H1 (cell line): ENCODE measurements around the gene DYNLT3. TPM values are rescaled to one million over a fixed set of nuclear protein-coding genes. Genes with fewer than 3 reads are reported as not detected.
A peak's percentile ranks its signal among the peaks of the same experiment; 100 is the strongest.

ENCODE experiments used
- CTCF ChIA-PET: fragments of 300-600 bp; sonication (Branson Sonifier 250); formaldehyde crosslinking; loops from one replicate; lab custom pipeline; 2021; ENCODE audit not compliant: partially characterized antibody; lab: Charles Lee
- POLR2A ChIA-PET: fragments of 300-600 bp; sonication (Branson Sonifier 250); formaldehyde crosslinking; loops from one replicate; lab custom pipeline; 2021; ENCODE audit warnings: inconsistent platforms; ENCODE audit not compliant: partially characterized antibody; lab: Charles Lee
- DNase-seq, 2 experiments: peaks; one replicate each; pipeline versions ENCODE4 v3.0.0 to v3.0.0-alpha.2; 2010 to 2022; ENCODE audit warnings: low spot score in 2 of 2, low read depth in 1 of 2, mixed read lengths in 1 of 2
- FAIRE-seq: peaks from 2 replicates; lab custom pipeline; 2011; peaks lifted over from hg19 to GRCh38; lab: Jason Lieb, UNC
- H2AFZ ChIP-seq: 2 replicates; pipeline ENCODE4 v1.8.1; 2012; ENCODE audit warnings: low read length, inconsistent platforms
- H2AK5ac ChIP-seq: 2 replicates; pipeline ENCODE4 v1.6.1; 2013; ENCODE audit warnings: low read depth, low read length
- H2BK120ac ChIP-seq: replicated peaks from 2 replicates; pipeline ENCODE3; 2013; ENCODE audit warnings: low read depth, low read length, inconsistent platforms
- H2BK12ac ChIP-seq: 2 replicates; pipeline ENCODE4 v1.6.1; 2013; ENCODE audit warnings: low read depth, low read length
- H2BK15ac ChIP-seq: 2 replicates; pipeline ENCODE4 v1.6.1; 2013; ENCODE audit warnings: low read length
- H2BK20ac ChIP-seq: 2 replicates; pipeline ENCODE4 v1.6.1; 2013; ENCODE audit warnings: low read length
- H2BK5ac ChIP-seq: 2 replicates; pipeline ENCODE4 v1.6.1; 2013; ENCODE audit warnings: low read depth, low read length
- H3K14ac ChIP-seq: 2 replicates; pipeline ENCODE4 v1.6.1; 2013; ENCODE audit warnings: inconsistent platforms; ENCODE audit not compliant: insufficient read length
- H3K18ac ChIP-seq: 2 replicates; pipeline ENCODE4 v1.6.1; 2013; ENCODE audit warnings: low read length; ENCODE audit errors: extremely low read depth
- H3K23ac ChIP-seq: 2 replicates; pipeline ENCODE4 v1.6.1; 2013; ENCODE audit warnings: inconsistent platforms; ENCODE audit not compliant: insufficient read length
- H3K23me2 ChIP-seq: 2 replicates; pipeline ENCODE4 v1.6.1; 2013; ENCODE audit warnings: low read depth, low read length
- H3K27ac ChIP-seq: 2 replicates; pipeline ENCODE4 v1.6.1; 2011; ENCODE audit warnings: low read depth, low read length, inconsistent platforms
- H3K27me3 ChIP-seq, 4 experiments: replicated peaks in 1 of 4; 1 replicate in 1 of 4; 2 replicates in 3 of 4; pipeline versions ENCODE4 v1.6.1 to v1.8.1; 2011 to 2013; ENCODE audit warnings: low read length in 3 of 4, mild to moderate bottlenecking in 3 of 4, inconsistent platforms in 2 of 4, mixed read lengths in 2 of 4, moderate library complexity in 1 of 4; ENCODE audit not compliant: control insufficient read depth in 3 of 4, insufficient read depth in 3 of 4; ENCODE audit errors: extremely low read depth in 1 of 4
- H3K36me3 ChIP-seq, 4 experiments: 2 replicates each; pipeline versions ENCODE4 v1.6.1 to v1.8.1; 2011 to 2013; ENCODE audit warnings: mild to moderate bottlenecking in 4 of 4, low read length in 3 of 4, moderate library complexity in 2 of 4, control low read depth in 1 of 4, inconsistent platforms in 1 of 4; ENCODE audit not compliant: insufficient read depth in 4 of 4, control insufficient read depth in 2 of 4
- H3K4ac ChIP-seq: replicated peaks from 2 replicates; pipeline ENCODE3; 2013; ENCODE audit warnings: low read length, low read depth, mixed read lengths, inconsistent platforms; ENCODE audit not compliant: insufficient read length
- H3K4me1 ChIP-seq, 4 experiments: replicated peaks in 1 of 4; 1 replicate in 1 of 4; 2 replicates in 3 of 4; pipeline versions ENCODE4 v1.6.1 to v1.8.1; 2011 to 2013; ENCODE audit warnings: low read length in 3 of 4, inconsistent platforms in 2 of 4, mixed read lengths in 1 of 4; ENCODE audit not compliant: insufficient read depth in 4 of 4, control insufficient read depth in 3 of 4
- H3K4me2 ChIP-seq, 2 experiments: 2 replicates each; pipeline versions ENCODE4 v1.6.1 to v1.8.1; 2011 to 2013; ENCODE audit warnings: low read depth in 2 of 2, low read length in 2 of 2, control low read depth in 1 of 2, inconsistent platforms in 1 of 2, mild to moderate bottlenecking in 1 of 2; ENCODE audit not compliant: insufficient read depth in 1 of 2
- H3K4me3 ChIP-seq, 4 experiments: fragments of 200-600, 300-600 bp in 1 of 4; sonication (generic), shearing (Covaris generic), sonication (Bioruptor Twin) in 1 of 4; 2 replicates each; pipeline versions ENCODE4 v1.5.1 to v1.8.1; 2011 to 2016; ENCODE audit warnings: low read length in 4 of 4, low read depth in 3 of 4, control low read depth in 2 of 4, inconsistent platforms in 2 of 4, mild to moderate bottlenecking in 2 of 4, mixed read lengths in 1 of 4, moderate library complexity in 1 of 4; ENCODE audit not compliant: insufficient read depth in 2 of 4; ENCODE audit errors: extremely low read depth in 1 of 4
- H3K56ac ChIP-seq: replicated peaks from 2 replicates; pipeline ENCODE3; 2013; ENCODE audit warnings: low read depth, mild to moderate bottlenecking, mixed read lengths, low read length, inconsistent platforms; ENCODE audit not compliant: insufficient read length
- H3K79me1 ChIP-seq: 2 replicates; pipeline ENCODE4 v1.6.1; 2013; ENCODE audit warnings: low read depth, low read length, control low read depth
- H3K79me2 ChIP-seq, 2 experiments: 2 replicates each; pipeline versions ENCODE4 v1.6.1 to v1.8.1; 2012 to 2013; ENCODE audit warnings: low read length in 2 of 2, mild to moderate bottlenecking in 2 of 2, inconsistent platforms in 1 of 2; ENCODE audit not compliant: insufficient read depth in 2 of 2, control insufficient read depth in 1 of 2
- H3K9ac ChIP-seq, 4 experiments: replicated peaks in 1 of 4; 1 replicate in 1 of 4; 2 replicates in 3 of 4; pipeline versions ENCODE4 v1.6.1 to v1.8.1; 2011 to 2013; ENCODE audit warnings: low read depth in 3 of 4, low read length in 3 of 4, control low read depth in 2 of 4, mild to moderate bottlenecking in 2 of 4, moderate library complexity in 2 of 4, inconsistent platforms in 1 of 4; ENCODE audit errors: extremely low read depth in 1 of 4
- H3K9me3 ChIP-seq, 2 experiments: 2 replicates each; pipeline versions ENCODE4 v1.6.1 to v1.8.1; 2012 to 2013; ENCODE audit warnings: mild to moderate bottlenecking in 2 of 2, moderate library complexity in 2 of 2, control low read depth in 1 of 2, inconsistent platforms in 1 of 2, low read depth in 1 of 2, low read length in 1 of 2, mixed read lengths in 1 of 2; ENCODE audit not compliant: insufficient read depth in 2 of 2
- H4K20me1 ChIP-seq, 2 experiments: replicated peaks in 1 of 2; 2 replicates each; pipeline versions ENCODE3 to v1.8.1; 2011 to 2013; ENCODE audit warnings: inconsistent platforms in 2 of 2, low read length in 2 of 2, mild to moderate bottlenecking in 1 of 2; ENCODE audit not compliant: insufficient read depth in 2 of 2, control insufficient read depth in 1 of 2
- H4K5ac ChIP-seq: 2 replicates; pipeline ENCODE4 v1.6.1; 2013; ENCODE audit warnings: low read length, low read depth, mixed read lengths, inconsistent platforms; ENCODE audit not compliant: insufficient read length
- H4K8ac ChIP-seq: 2 replicates; pipeline ENCODE4 v1.8.0; 2013; ENCODE audit warnings: mild to moderate bottlenecking, moderate library complexity, low read length, inconsistent platforms; ENCODE audit not compliant: insufficient read depth; ENCODE audit errors: extremely low read depth
- H4K91ac ChIP-seq: replicated peaks from 2 replicates; pipeline ENCODE3; 2013; ENCODE audit warnings: low read length, mixed read lengths, inconsistent platforms; ENCODE audit not compliant: insufficient read length
- MAFK ChIP-seq: IDR thresholded peaks from 2 replicates; pipeline ENCODE4 v1.6.1; 2012; ENCODE audit warnings: low read depth, mild to moderate bottlenecking, improper control_type of control experiment, low read length
- POU5F1 ChIP-seq: IDR thresholded peaks from 2 replicates; pipeline ENCODE4 v1.6.1; 2011; ENCODE audit warnings: low read depth, mild to moderate bottlenecking, low read length, moderate library complexity
- SIN3A ChIP-seq, 2 experiments: IDR thresholded peaks in 1 of 2; conservative IDR thresholded peaks in 1 of 2; 2 replicates each; pipeline ENCODE4 v1.6.1; 2011 to 2012; ENCODE audit warnings: low read length in 2 of 2, improper control_type of control experiment in 1 of 2, low read depth in 1 of 2, mild to moderate bottlenecking in 1 of 2
- WGBS, 2 experiments: shearing (Covaris generic) in 1 of 2; methylation state at CpG; one replicate each; pipeline versions ENCODE4 v1.1.6 to v1.1.7; 2013 to 2015; ENCODE audit warnings: low lambda C conversion rate in 2 of 2, mixed read lengths in 2 of 2, inconsistent platforms in 1 of 2, low coverage in 1 of 2, missing lambda C conversion rate in 1 of 2; ENCODE audit not compliant: insufficient replicate concordance in 2 of 2, insufficient coverage in 1 of 2, insufficient read length in 1 of 2; ENCODE audit errors: extremely low coverage in 1 of 2, missing lambda C conversion rate in 1 of 2; 5-methylcytosine and 5-hydroxymethylcytosine counted together
- polyA plus RNA-seq, 7 experiments: library from polyadenylated mRNA; depleted of rRNA in 3 of 7; stranded (reverse) in 5 of 7; unstranded in 2 of 7; fragments of >200 nt in 5 of 7; fragments of 200-250 nt in 2 of 7; gene quantifications; 1 replicate in 5 of 7; 2 replicates in 1 of 7; 4 replicates in 1 of 7; pipeline versions ENCODE4 v1.2.1 to v1.2.3, GENCODE V29; 2011 to 2013; ENCODE audit warnings: missing spikeins in 2 of 7, mixed read lengths in 2 of 7
- total RNA-seq: library from RNA; stranded (reverse); fragmentation: NEBNext Ultra II Directional; extraction: Animal tissue kit (Norgen Biotek cat#: 25700); gene quantifications from 2 replicates; pipeline ENCODE4 v1.2.1, GENCODE V29; 2021

DYNLT3 gene
- total and polyA plus RNA-seq, 2 of the 8 experiments (the other 6 are each of a cell fraction or from before 2014, with no cell fraction given): 2.3 to 3.5 TPM

GRCh38 chrX:37840931-37841330, 6.4 kb downstream of the DYNLT3 start:
- FAIRE-seq (peak; percentile 39), DNase-seq (no peak)
- Histone ChIP-seq H2BK5ac (no peak overlapping the region), H2AFZ (no peak overlapping the region), H2BK15ac (no peak overlapping the region), H3K79me1 (no peaks in the 10 kb centered on the region), H3K9me3 (no peaks in the 10 kb centered on the region), H2BK20ac (no peak overlapping the region), H3K4me1 (no peaks in the 10 kb centered on the region), H3K23me2 (no peaks in the 10 kb centered on the region), H3K27ac (no peak overlapping the region), H3K4ac (no peak overlapping the region), H3K36me3 (no peaks in the 10 kb centered on the region; a peak in 1 of 8 replicates), H3K27me3 (no peaks in the 10 kb centered on the region), H2AK5ac (no peak overlapping the region), H4K20me1 (no peaks in the 10 kb centered on the region), H4K5ac (no peak overlapping the region), H3K4me3 (no peak overlapping the region), H3K23ac (no peak overlapping the region), H3K4me2 (no peak overlapping the region), H4K91ac (no peak overlapping the region), H3K79me2 (no peaks in the 10 kb centered on the region), H3K9ac (no peak overlapping the region), H3K14ac (no peak overlapping the region), H2BK120ac (no peak overlapping the region), H3K18ac (no peak overlapping the region), H2BK12ac (no peak overlapping the region), H3K56ac (no peak overlapping the region), H4K8ac (no peak overlapping the region)
- CTCF ChIA-PET: no interaction called here
- TF ChIP-seq POU5F1 (no peak), SIN3A (conservative IDR thresholded peaks at IDR 0.05 in 1 of 2, IDR thresholded peaks at IDR 0.05 in 1 of 2; ENCODE audit: low read depth in 1 of 2, low read length in 2 of 2) (no peak), MAFK (no peak)
- WGBS, 2 experiments: 97% methylated on average over 3 of the region's 3 CpGs; no CpG with 5 or more reads in 1 of the 2 experiments
- POLR2A ChIA-PET: no interaction called here
